GM12878 (cell line): Measurements from ENCODE around the gene TXN2. TPM values are rescaled to one million over a fixed set of nuclear protein-coding genes. Genes with fewer than 3 reads are reported as not detected.

ENCODE experiments used
- ATAC-seq: fragments of 200-7000 bp; cut with Tn5 transposase; 3 replicates; pipeline ENCODE4 v1.9.1; 2020; ENCODE audit warnings: mild to moderate bottlenecking, moderate library complexity
- BruUV-seq: library from RNA; stranded (reverse); fragments of 400-500 nt; replicated peaks from 2 replicates; lab custom pipeline; 2021; lab: Mats Ljungman, UMichigan
- CTCF ChIA-PET: fragments of 300-600 bp; sonication (Branson Sonifier 250); formaldehyde crosslinking; extraction: SDS; loops from one replicate; lab custom pipeline; 2021; ENCODE audit warnings: inconsistent platforms; lab: Yijun Ruan, JAX
- POLR2A ChIA-PET: fragments of 350-600 bp; formaldehyde crosslinking; extraction: SDS; loops from one replicate; lab custom pipeline; 2021; ENCODE audit warnings: inconsistent platforms; lab: Charles Lee
- RAD21 ChIA-PET: fragments of 300-600 bp; sonication (Branson Sonifier 250); formaldehyde crosslinking; loops from one replicate; lab custom pipeline; 2023; ENCODE audit warnings: antibody characterized with exemption; ENCODE audit not compliant: unreplicated experiment; lab: Charles Lee
- SMC1A ChIA-PET: fragments of 300-600 bp; sonication (Branson Sonifier 250); formaldehyde crosslinking; loops from one replicate; lab custom pipeline; 2023; ENCODE audit not compliant: unreplicated experiment, uncharacterized antibody; lab: Charles Lee
- DNase-seq: peaks from one replicate; pipeline ENCODE4 v3.0.0-alpha.2; 2011; ENCODE audit warnings: low read depth, low spot score
- FAIRE-seq: peaks from 3 replicates; lab custom pipeline; 2011; peaks lifted over from hg19 to GRCh38; lab: Jason Lieb, UNC
- H2AFZ ChIP-seq: 2 replicates; pipeline ENCODE4 v1.6.0; 2011; ENCODE audit warnings: low read depth, low read length, control low read depth; ENCODE audit not compliant: control insufficient read depth
- H3K27ac ChIP-seq: 2 replicates; pipeline ENCODE4 v1.5.1; 2011; ENCODE audit warnings: control low read depth; ENCODE audit not compliant: control insufficient read depth, insufficient read depth
- H3K27me3 ChIP-seq, 2 experiments: replicated peaks in 1 of 2; 2 replicates each; pipeline versions ENCODE4 v1.6.0 to v1.6.1; 2011; ENCODE audit warnings: low read length in 1 of 2; ENCODE audit not compliant: control insufficient read depth in 2 of 2, insufficient read depth in 2 of 2
- H3K36me3 ChIP-seq, 2 experiments: 2 replicates each; pipeline ENCODE4 v1.5.1; 2011; ENCODE audit warnings: low read length in 1 of 2; ENCODE audit not compliant: control insufficient read depth in 2 of 2, insufficient read depth in 2 of 2
- H3K4me1 ChIP-seq: 2 replicates; pipeline ENCODE4 v1.6.1; 2011; ENCODE audit warnings: mild to moderate bottlenecking, low read length, moderate library complexity, mixed read lengths; ENCODE audit not compliant: control insufficient read depth, insufficient read depth
- H3K4me2 ChIP-seq: 2 replicates; pipeline ENCODE4 v1.6.0; 2011; ENCODE audit warnings: control low read depth; ENCODE audit not compliant: control insufficient read depth, insufficient read depth
- H3K4me3 ChIP-seq: fragments of 200-600 bp; sonication (generic); 2 replicates; pipeline ENCODE4 v1.5.1; 2016
- H3K79me2 ChIP-seq: 2 replicates; pipeline ENCODE4 v1.6.0; 2011; ENCODE audit warnings: low read length; ENCODE audit not compliant: control insufficient read depth, insufficient read depth
- H3K9ac ChIP-seq: 2 replicates; pipeline ENCODE4 v1.8.0; 2011; ENCODE audit warnings: low read length, control low read depth, mixed read lengths; ENCODE audit not compliant: control insufficient read depth, insufficient read depth
- H3K9me3 ChIP-seq: replicated peaks from 3 replicates; pipeline ENCODE4 v1.5.1; 2011; ENCODE audit warnings: mild to moderate bottlenecking, low read length; ENCODE audit not compliant: control insufficient read depth, insufficient read depth
- H4K20me1 ChIP-seq: 2 replicates; pipeline ENCODE4 v1.6.0; 2011; ENCODE audit not compliant: control insufficient read depth, insufficient read depth
- CREM ChIP-seq: IDR thresholded peaks from 2 replicates; pipeline ENCODE4 v1.6.1; 2014; ENCODE audit warnings: antibody characterized with exemption, low read depth
- ELK1 ChIP-seq: IDR thresholded peaks from 2 replicates; pipeline ENCODE4 v1.6.1; 2012; ENCODE audit warnings: low read depth, low read length, improper control_type of control experiment
- HDAC6 ChIP-seq: fragments of 200-600 bp; sonication (generic); IDR thresholded peaks from one replicate; pipeline ENCODE4 v1.8.0; 2017; ENCODE audit warnings: antibody characterized with exemption; ENCODE audit not compliant: unreplicated experiment
- IKZF1 ChIP-seq: fragments of 450-650 bp; conservative IDR thresholded peaks from 2 replicates; pipeline ENCODE4 v1.6.1; 2017; ENCODE audit warnings: antibody characterized with exemption, mild to moderate bottlenecking
- IKZF2 ChIP-seq, 2 experiments: fragments of 450-650 bp; IDR thresholded peaks; 2 replicates each; pipeline ENCODE4 v1.6.1; 2017; ENCODE audit warnings: mild to moderate bottlenecking in 2 of 2, moderate library complexity in 2 of 2
- KDM1A ChIP-seq: fragments of 200-600 bp; sonication (generic); IDR thresholded peaks from 2 replicates; pipeline ENCODE4 v1.6.1; 2016; ENCODE audit warnings: borderline replicate concordance
- MEF2B ChIP-seq: fragments of 450-650 bp; IDR thresholded peaks from 2 replicates; pipeline ENCODE4 v1.6.1; 2018; ENCODE audit warnings: mild to moderate bottlenecking, moderate library complexity; ENCODE audit not compliant: partially characterized antibody, poor library complexity, severe bottlenecking
- MLLT1 ChIP-seq: fragments of 450-650 bp; IDR thresholded peaks from 2 replicates; pipeline ENCODE4 v1.6.1; 2016; ENCODE audit warnings: mild to moderate bottlenecking
- MTA2 ChIP-seq: fragments of 450-650 bp; IDR thresholded peaks from 2 replicates; pipeline ENCODE4 v1.6.1; 2016; ENCODE audit warnings: low read depth, mild to moderate bottlenecking, moderate library complexity
- PAX5 ChIP-seq: IDR thresholded peaks from 2 replicates; pipeline ENCODE4 v1.6.1; 2011; ENCODE audit warnings: low read depth, low read length, borderline replicate concordance
- SMAD5 ChIP-seq: IDR thresholded peaks from 2 replicates; pipeline ENCODE4 v1.6.1; 2016; ENCODE audit warnings: antibody characterized with exemption, low read depth
- STAT1 ChIP-seq: fragments of 450-650 bp; conservative IDR thresholded peaks from 2 replicates; pipeline ENCODE4 v1.6.1; 2014; ENCODE audit warnings: antibody characterized with exemption, mild to moderate bottlenecking
- TCF3 ChIP-seq: IDR thresholded peaks from 2 replicates; pipeline ENCODE4 v1.6.1; 2012; ENCODE audit warnings: low read depth, mild to moderate bottlenecking, low read length, borderline replicate concordance; ENCODE audit not compliant: insufficient read depth
- TCF7 ChIP-seq: IDR thresholded peaks from 2 replicates; pipeline ENCODE4 v1.6.1; 2014; ENCODE audit warnings: antibody characterized with exemption, borderline replicate concordance
- ZBTB33 ChIP-seq: fragments of 450-650 bp; IDR thresholded peaks from 2 replicates; pipeline ENCODE4 v1.6.1; 2017; ENCODE audit warnings: mild to moderate bottlenecking
- ZNF217 ChIP-seq: fragments of 450-650 bp; IDR thresholded peaks from 2 replicates; pipeline ENCODE4 v1.6.1; 2017; ENCODE audit warnings: antibody characterized with exemption, mild to moderate bottlenecking
- WGBS: methylation state at CpG from one replicate; pipeline ENCODE4 v1.1.6; 2016; ENCODE audit warnings: low lambda C conversion rate; ENCODE audit not compliant: insufficient replicate concordance, insufficient coverage; ENCODE audit errors: missing lambda C conversion rate; 5-methylcytosine and 5-hydroxymethylcytosine counted together
- in situ Hi-C: fragments of 300-500 bp; cut with MboI; formaldehyde crosslinking; loops from 9 replicates; pipeline ENCODE4 v1.14.3; 2018; ENCODE audit warnings: mixed read lengths
- intact Hi-C: fragments of 100-400 bp; cut with micrococcal nuclease; formaldehyde crosslinking; loops from one replicate; pipeline ENCODE4 v1.14.2; 2022; ENCODE audit not compliant: unreplicated experiment
- polyA plus RNA-seq, 11 experiments: library from polyadenylated mRNA; depleted of rRNA in 4 of 11; unstranded in 6 of 11; stranded (reverse) in 5 of 11; fragments of >200 nt; fragmentation: Nextera tagmentation in 4 of 11; fragmentation: Illumina TruSeq in 1 of 11; extraction: Ambion mirVana in 4 of 11; extraction: Trizol in 1 of 11; gene quantifications; 1 replicate in 1 of 11; 2 replicates in 10 of 11; pipeline versions ENCODE4 v1.2.1 to v1.2.3, GENCODE V29; 2011 to 2016; ENCODE audit warnings: inconsistent platforms in 2 of 11, missing spikeins in 2 of 11, low read depth in 1 of 11
- total RNA-seq, 4 experiments: library from RNA; depleted of rRNA in 3 of 4; stranded (reverse); fragments of >200 nt in 3 of 4; fragmentation: Illumina TruSeq in 1 of 4; extraction: Trizol in 1 of 4; gene quantifications; 2 replicates each; pipeline versions ENCODE4 v1.2.1 to v1.2.3, GENCODE V29; 2013 to 2021
- TF ChIP-seq, protein P1 (sequence below): IDR thresholded peaks from 2 replicates; pipeline ENCODE4 v1.6.1; 2011; ENCODE audit warnings: mild to moderate bottlenecking, low read depth, low read length, moderate library complexity; ENCODE audit not compliant: insufficient replicate concordance

The TXN2 gene
- total and polyA plus RNA-seq, 10 of the 15 experiments (the other 5 are each of a cell fraction or from before 2014, with no cell fraction given), result 70.2 to 350 (median 183) TPM

- H3K9me3 ChIP-seq, result no peaks in the 10 kb centered on the region; the same call in 2 of the 3 replicates
- CTCF ChIA-PET, result interaction anchor here (0.5 to 1.7 kb wide), 3 partner anchors 9 to 289 kb away, joined by 3 to 6 read pairs (median 4); no protein-coding TSS in a partner anchor
- no TSS peak for BruUV-seq
- POLR2A ChIA-PET, result interaction anchor here (0.9 kb wide), 1 partner anchor 9 kb away, joined by 5 read pairs; no protein-coding TSS in a partner anchor
- no peak overlapping the region for H3K4me3 ChIP-seq
- ATAC-seq (no peak), DNase-seq (no peak), FAIRE-seq (no peak)
- H3K9ac ChIP-seq, result no peak overlapping the region
- TF ChIP-seq HDAC6 (no peak), STAT1 (no peak), IKZF1 (no peak), KDM1A (no peak), ZBTB33 (no peak), ELK1 (no peak), CREM (no peak), SMAD5 (no peak), TCF3 (no peak), TCF7 (no peak), ZNF217 (no peak), PAX5 (no peak), IKZF2 (IDR thresholded peaks at IDR 0.05) (no peak), MTA2 (no peak), MEF2B (no peak), MLLT1 (no peak)
- TF ChIP-seq, protein P1, sequence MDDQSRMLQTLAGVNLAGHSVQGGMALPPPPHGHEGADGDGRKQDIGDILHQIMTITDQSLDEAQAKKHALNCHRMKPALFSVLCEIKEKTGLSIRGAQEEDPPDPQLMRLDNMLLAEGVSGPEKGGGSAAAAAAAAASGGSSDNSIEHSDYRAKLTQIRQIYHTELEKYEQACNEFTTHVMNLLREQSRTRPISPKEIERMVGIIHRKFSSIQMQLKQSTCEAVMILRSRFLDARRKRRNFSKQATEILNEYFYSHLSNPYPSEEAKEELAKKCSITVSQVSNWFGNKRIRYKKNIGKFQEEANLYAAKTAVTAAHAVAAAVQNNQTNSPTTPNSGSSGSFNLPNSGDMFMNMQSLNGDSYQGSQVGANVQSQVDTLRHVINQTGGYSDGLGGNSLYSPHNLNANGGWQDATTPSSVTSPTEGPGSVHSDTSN, result no peak
- RAD21 ChIA-PET, result no interaction called here
- no peaks in the 10 kb centered on the region for H3K4me1 ChIP-seq
- no peak overlapping the region for H2AFZ ChIP-seq
- H4K20me1 ChIP-seq, result no peaks in the 10 kb centered on the region; the same call in 1 of the 2 replicates
- intact Hi-C loops, result no loop called here
- no peaks in the 10 kb centered on the region for H3K27me3 ChIP-seq
- no peak overlapping the region for H3K4me2 ChIP-seq
- peaks cover 43 to 73% of the 10 kb centered on the region in 2 experiments for H3K36me3 ChIP-seq
- no peak overlapping the region for H3K27ac ChIP-seq
- peaks cover 2% of the 10 kb centered on the region for H3K79me2 ChIP-seq
- 87% methylated on average over 3 of the region's 3 CpGs for WGBS
- in situ Hi-C loops, result loop anchor here (25.0 kb wide), 1 partner anchor 1108 kb away; the partner anchor contains the start of gene MCM5
- SMC1A ChIA-PET, result no interaction called here
Observed at GRCh38 chr22:36520423-36520822, 39.0 kb upstream of the TXN2 start.
